ENCODE measurements around the gene CHAT. TPM values are rescaled to one million over a fixed set of nuclear protein-coding genes. Genes with fewer than 3 reads are reported as not detected.

Gene CHAT
- polyA plus RNA-seq, 1 donor (not counting 4 experiments of a cell fraction or from before 2014, with no cell fraction given): not detected

- FAIRE-seq (no peak), DNase-seq (ENCODE audit: low read depth, low spot score) (no peak)
- H3K9me1 ChIP-seq (ENCODE audit: control insufficient read depth, extremely low read depth, insufficient read depth, low read length): peaks cover 2% of the 10 kb centered on the region
- H3K4me1 ChIP-seq (ENCODE audit: control insufficient read depth, extremely low read depth, insufficient read depth, low read length): peaks cover 17% of the 10 kb centered on the region
- H3K9me3 ChIP-seq (ENCODE audit: control insufficient read depth, low read depth, low read length): no peaks in the 10 kb centered on the region
- no peak overlapping the region for H3K27ac ChIP-seq (ENCODE audit: control insufficient read depth, insufficient read depth, low read length)
- no peaks in the 10 kb centered on the region for H4K20me1 ChIP-seq (ENCODE audit: control insufficient read depth, extremely low read depth, insufficient read depth, low read length)
- no peak overlapping the region for H3K4me2 ChIP-seq (ENCODE audit: control insufficient read depth, extremely low read depth, insufficient read depth, low read depth, low read length)
- H3K4me3 ChIP-seq (ENCODE audit: control insufficient read depth in 2 of 3, extremely low read depth in 1 of 3, insufficient read depth in 2 of 3, low read depth in 1 of 3, low read length in 3 of 3): no peak overlapping the region
- dilution Hi-C loops (cut with MboI; ENCODE audit: extremely low pct_ligation_motif_present, low sequenced_read_pairs): no loop called here
- no peak overlapping the region for H3K9ac ChIP-seq (ENCODE audit: control insufficient read depth, extremely low read depth, insufficient read depth, low read length)
- no peaks in the 10 kb centered on the region for H3K79me2 ChIP-seq (ENCODE audit: control insufficient read depth, insufficient read depth, low read length)
- H2AFZ ChIP-seq (ENCODE audit: control insufficient read depth, low read length): no peak overlapping the region
- H3K36me3 ChIP-seq (ENCODE audit: control insufficient read depth in 2 of 2, extremely low read depth in 1 of 2, insufficient read depth in 2 of 2, low read length in 2 of 2): no peaks in the 10 kb centered on the region
- H3K27me3 ChIP-seq (ENCODE audit: control insufficient read depth, extremely low read depth, insufficient read depth, low read length): peaks cover 19% of the 10 kb centered on the region
- TF ChIP-seq EZH2 (IDR thresholded peaks at IDR 0.05; ENCODE audit: low read length) (no peak), CTCF (optimal IDR thresholded peaks at IDR 0.05 in 1 of 3, IDR thresholded peaks at IDR 0.05 in 1 of 3, conservative IDR thresholded peaks at IDR 0.05 in 1 of 3; ENCODE audit: extremely low read depth in 1 of 3, insufficient read depth in 2 of 3, low read length in 3 of 3) (no peak)
These were observed 11.3 kb upstream of the CHAT start for GRCh38 chr10:49602380-49603023.

- Histone ChIP-seq H3K36me3 (ENCODE audit: control insufficient read depth in 2 of 2, extremely low read depth in 1 of 2, insufficient read depth in 2 of 2, low read length in 2 of 2) (no peaks in the 10 kb centered on the region), H3K4me1 (ENCODE audit: control insufficient read depth, extremely low read depth, insufficient read depth, low read length) (peaks cover 17% of the 10 kb centered on the region), H3K4me2 (ENCODE audit: control insufficient read depth, extremely low read depth, insufficient read depth, low read depth, low read length) (no peak overlapping the region), H2AFZ (ENCODE audit: control insufficient read depth, low read length) (no peak overlapping the region), H4K20me1 (ENCODE audit: control insufficient read depth, extremely low read depth, insufficient read depth, low read length) (no peaks in the 10 kb centered on the region), H3K4me3 (ENCODE audit: control insufficient read depth in 2 of 3, extremely low read depth in 1 of 3, insufficient read depth in 2 of 3, low read depth in 1 of 3, low read length in 3 of 3) (no peak overlapping the region), H3K27me3 (ENCODE audit: control insufficient read depth, extremely low read depth, insufficient read depth, low read length) (peaks cover 47% of the 10 kb centered on the region), H3K27ac (ENCODE audit: control insufficient read depth, insufficient read depth, low read length) (no peak overlapping the region), H3K9ac (ENCODE audit: control insufficient read depth, extremely low read depth, insufficient read depth, low read length) (no peak overlapping the region), H3K79me2 (ENCODE audit: control insufficient read depth, insufficient read depth, low read length) (no peaks in the 10 kb centered on the region), H3K9me1 (ENCODE audit: control insufficient read depth, extremely low read depth, insufficient read depth, low read length) (peaks cover 2% of the 10 kb centered on the region), H3K9me3 (ENCODE audit: control insufficient read depth, low read depth, low read length) (no peaks in the 10 kb centered on the region)
- TF ChIP-seq CTCF (optimal IDR thresholded peaks at IDR 0.05 in 1 of 3, IDR thresholded peaks at IDR 0.05 in 1 of 3, conservative IDR thresholded peaks at IDR 0.05 in 1 of 3; ENCODE audit: extremely low read depth in 1 of 3, insufficient read depth in 2 of 3, low read length in 3 of 3) (no peak), EZH2 (IDR thresholded peaks at IDR 0.05; ENCODE audit: low read length) (no peak)
- no peak for FAIRE-seq
- DNase-seq (ENCODE audit: low read depth, low spot score): no peak
- dilution Hi-C loops (cut with MboI; ENCODE audit: extremely low pct_ligation_motif_present, low sequenced_read_pairs): no loop called here
These were observed 8.5 kb upstream of the CHAT start for GRCh38 chr10:49605216-49605938.
